ENCODE data around the gene PIK3AP1.

- TF ChIP-seq CTCF (IDR thresholded peaks at IDR 0.05) (no peak), POLR2A (IDR thresholded peaks at IDR 0.05) (no peak)
Measured at GRCh38 chr10:96700374-96701099, 19.8 kb downstream of the PIK3AP1 start.

Data from right lobe of liver (tissue), 4 donors.